Glomerular endothelial cell (primary cell): Measurements from ENCODE around the gene BRICD5. TPM values are rescaled to one million over a fixed set of nuclear protein-coding genes. Genes with fewer than 3 reads are reported as not detected.

Source experiments
- DNase-seq: peaks from one replicate; pipeline ENCODE4 v3.0.0-alpha.2; 2011; ENCODE audit warnings: low read depth, low spot score; ENCODE audit errors: extremely low read depth
- total RNA-seq: library from RNA; depleted of rRNA; stranded (reverse); fragments of >200 nt; gene quantifications from 2 replicates; pipeline ENCODE4 v1.2.3, GENCODE V29; 2015

BRICD5 gene
- total RNA-seq, 1 donor from 2014 or later, result 3.7 TPM

GRCh38 chr16:2200313-2200712 is 10.3 kb downstream of the BRICD5 start:
- DNase-seq, result no peak

GRCh38 chr16:2199621-2200139 is 11.0 kb downstream of the BRICD5 start:
- no peak for DNase-seq

- DNase-seq, result no peak
Measured at GRCh38 chr16:2199095-2199494, 11.6 kb downstream of the BRICD5 start.

- DNase-seq, result no peak
Measured at GRCh38 chr16:2198283-2198682, 12.4 kb downstream of the BRICD5 start.

GRCh38 chr16:2197765-2198164 is 12.9 kb downstream of the BRICD5 start:
- no peak for DNase-seq

GRCh38 chr16:2196981-2197511 is 13.6 kb downstream of the BRICD5 start:
- DNase-seq, result no peak

GRCh38 chr16:2196162-2196980 is 14.3 kb downstream of the BRICD5 start, which contains the start of gene CASKIN1:
CASKIN1 (minus strand) TSS chr16:2196605; CDS start chr16:2196432, 173 bp downstream.
- no peak for DNase-seq

- DNase-seq, result no peak
Measured at GRCh38 chr16:2195322-2196161, 15.1 kb downstream of the BRICD5 start.

- no peak for DNase-seq
Measured at GRCh38 chr16:2194852-2195321, 15.8 kb downstream of the BRICD5 start.

- no peak for DNase-seq
Measured at GRCh38 chr16:2194166-2194834, 16.4 kb downstream of the BRICD5 start.

- DNase-seq, result no peak
Measured at GRCh38 chr16:2191446-2191706, 19.3 kb downstream of the BRICD5 start.

- DNase-seq, result no peak
Measured at GRCh38 chr16:2190659-2191445, 19.8 kb downstream of the BRICD5 start.

- no peak for DNase-seq
Measured at GRCh38 chr16:2190002-2190658, 20.5 kb downstream of the BRICD5 start.

GRCh38 chr16:2189252-2189893 is 21.3 kb downstream of the BRICD5 start:
- no peak for DNase-seq

- DNase-seq, result no peak
Measured at GRCh38 chr16:2188395-2188794, 22.3 kb downstream of the BRICD5 start.

- no peak for DNase-seq
Measured at GRCh38 chr16:2187212-2187611, 23.5 kb downstream of the BRICD5 start.

- no peak for DNase-seq
Measured at GRCh38 chr16:2186505-2186904, 24.2 kb downstream of the BRICD5 start.

GRCh38 chr16:2186064-2186463 is 24.6 kb downstream of the BRICD5 start:
- DNase-seq, result no peak

GRCh38 chr16:2184962-2185361 is 25.7 kb downstream of the BRICD5 start:
- no peak for DNase-seq
